ENCODE results near the gene BZW2.

GRCh38 chr7:16691241-16691640 lies 45.3 kb downstream of the BZW2 start:
- TF ChIP-seq, protein P1, sequence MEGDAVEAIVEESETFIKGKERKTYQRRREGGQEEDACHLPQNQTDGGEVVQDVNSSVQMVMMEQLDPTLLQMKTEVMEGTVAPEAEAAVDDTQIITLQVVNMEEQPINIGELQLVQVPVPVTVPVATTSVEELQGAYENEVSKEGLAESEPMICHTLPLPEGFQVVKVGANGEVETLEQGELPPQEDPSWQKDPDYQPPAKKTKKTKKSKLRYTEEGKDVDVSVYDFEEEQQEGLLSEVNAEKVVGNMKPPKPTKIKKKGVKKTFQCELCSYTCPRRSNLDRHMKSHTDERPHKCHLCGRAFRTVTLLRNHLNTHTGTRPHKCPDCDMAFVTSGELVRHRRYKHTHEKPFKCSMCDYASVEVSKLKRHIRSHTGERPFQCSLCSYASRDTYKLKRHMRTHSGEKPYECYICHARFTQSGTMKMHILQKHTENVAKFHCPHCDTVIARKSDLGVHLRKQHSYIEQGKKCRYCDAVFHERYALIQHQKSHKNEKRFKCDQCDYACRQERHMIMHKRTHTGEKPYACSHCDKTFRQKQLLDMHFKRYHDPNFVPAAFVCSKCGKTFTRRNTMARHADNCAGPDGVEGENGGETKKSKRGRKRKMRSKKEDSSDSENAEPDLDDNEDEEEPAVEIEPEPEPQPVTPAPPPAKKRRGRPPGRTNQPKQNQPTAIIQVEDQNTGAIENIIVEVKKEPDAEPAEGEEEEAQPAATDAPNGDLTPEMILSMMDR (IDR thresholded peaks at IDR 0.05) = no peak
- TF ChIP-seq POLR2AphosphoS5 (IDR thresholded peaks at IDR 0.05; ENCODE audit: insufficient read depth in 1 of 2, low read depth in 1 of 2) = no peak

Data from vagina (tissue), 2 donors.